Keratinocyte (primary cell): ENCODE measurements around the gene DPH1.

ENCODE experiments used
- EZH2 ChIP-seq: IDR thresholded peaks from one replicate; pipeline ENCODE4 v1.6.1; 2012; ENCODE audit warnings: inconsistent platforms, mild to moderate bottlenecking, low read length, moderate library complexity
- TF ChIP-seq, protein P1 (sequence below), 3 experiments: IDR thresholded peaks in 1 of 3; conservative IDR thresholded peaks in 1 of 3; optimal IDR thresholded peaks in 1 of 3; 2 replicates in 2 of 3; 3 replicates in 1 of 3; pipeline versions ENCODE3 to v1.5.1; 2011; ENCODE audit warnings: low read length in 3 of 3, mild to moderate bottlenecking in 3 of 3, moderate library complexity in 2 of 3, control low read depth in 1 of 3, inconsistent platforms in 1 of 3; ENCODE audit not compliant: insufficient read depth in 2 of 3; ENCODE audit errors: extremely low read depth in 1 of 3

DNA sequence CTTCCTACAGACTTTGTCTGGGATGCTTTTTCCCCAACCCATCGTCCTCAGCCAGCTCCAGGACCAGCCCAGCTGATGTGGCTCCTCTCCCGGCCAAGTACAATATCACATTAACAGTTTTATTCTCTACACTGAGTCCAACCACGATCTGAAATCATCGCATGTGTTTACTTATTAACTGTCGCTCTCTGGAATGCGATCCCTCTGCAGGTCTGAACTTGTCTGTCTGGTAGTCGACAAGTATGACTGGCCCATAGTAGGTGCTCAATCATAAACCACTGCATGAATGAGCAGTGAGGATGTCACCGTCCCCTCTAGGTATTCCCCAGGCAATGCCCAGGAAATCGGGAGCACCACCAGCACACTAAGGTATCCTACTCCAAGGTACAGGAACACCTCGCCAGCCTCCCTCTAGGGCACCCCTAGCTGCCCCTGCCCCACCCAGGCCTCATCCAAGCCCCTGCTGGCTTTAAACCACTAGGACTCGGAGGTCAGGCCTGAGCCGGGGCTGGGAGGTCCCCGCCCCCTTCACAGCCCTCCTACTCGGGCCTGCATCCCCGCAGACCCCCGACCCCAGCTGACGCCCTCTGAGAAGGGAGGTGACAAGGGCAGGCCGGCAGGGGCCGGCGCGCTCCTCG, 32.5 kb upstream of the DPH1 start:
- TF ChIP-seq, protein P1, sequence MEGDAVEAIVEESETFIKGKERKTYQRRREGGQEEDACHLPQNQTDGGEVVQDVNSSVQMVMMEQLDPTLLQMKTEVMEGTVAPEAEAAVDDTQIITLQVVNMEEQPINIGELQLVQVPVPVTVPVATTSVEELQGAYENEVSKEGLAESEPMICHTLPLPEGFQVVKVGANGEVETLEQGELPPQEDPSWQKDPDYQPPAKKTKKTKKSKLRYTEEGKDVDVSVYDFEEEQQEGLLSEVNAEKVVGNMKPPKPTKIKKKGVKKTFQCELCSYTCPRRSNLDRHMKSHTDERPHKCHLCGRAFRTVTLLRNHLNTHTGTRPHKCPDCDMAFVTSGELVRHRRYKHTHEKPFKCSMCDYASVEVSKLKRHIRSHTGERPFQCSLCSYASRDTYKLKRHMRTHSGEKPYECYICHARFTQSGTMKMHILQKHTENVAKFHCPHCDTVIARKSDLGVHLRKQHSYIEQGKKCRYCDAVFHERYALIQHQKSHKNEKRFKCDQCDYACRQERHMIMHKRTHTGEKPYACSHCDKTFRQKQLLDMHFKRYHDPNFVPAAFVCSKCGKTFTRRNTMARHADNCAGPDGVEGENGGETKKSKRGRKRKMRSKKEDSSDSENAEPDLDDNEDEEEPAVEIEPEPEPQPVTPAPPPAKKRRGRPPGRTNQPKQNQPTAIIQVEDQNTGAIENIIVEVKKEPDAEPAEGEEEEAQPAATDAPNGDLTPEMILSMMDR (optimal IDR thresholded peaks at IDR 0.05 in 1 of 3, IDR thresholded peaks at IDR 0.05 in 1 of 3, conservative IDR thresholded peaks at IDR 0.05 in 1 of 3; ENCODE audit: extremely low read depth in 1 of 3, insufficient read depth in 2 of 3, low read length in 3 of 3), result no peak
- no peak for TF ChIP-seq EZH2
